Progenitor cell of endocrine pancreas (in vitro differentiated cells): ENCODE results near the gene ENTHD1. TPM values are rescaled to one million over a fixed set of nuclear protein-coding genes. Genes with fewer than 3 reads are reported as not detected.
"Not testable (repeated sequence)": the region's sequence is repeated elsewhere in the genome, so short reads cannot be mapped to it uniquely, and the experiment has no call there.

ENCODE experiments used
- DNase-seq: peaks from one replicate; pipeline ENCODE4 v3.0.0; 2021; ENCODE audit warnings: low spot score; ENCODE audit not compliant: unreplicated experiment
- H3K27ac Mint-ChIP-seq: 2 replicates; pipeline ENCODE4 v1.8.0; 2021; ENCODE audit warnings: mild to moderate bottlenecking, moderate library complexity, mixed read lengths
- H3K27me3 Mint-ChIP-seq: 2 replicates; pipeline ENCODE4 v1.8.0; 2021; ENCODE audit warnings: mixed read lengths
- H3K36me3 Mint-ChIP-seq: 2 replicates; pipeline ENCODE4 v1.8.0; 2022; ENCODE audit warnings: mixed read lengths; ENCODE audit not compliant: insufficient read depth
- H3K4me1 Mint-ChIP-seq: 2 replicates; pipeline ENCODE4 v1.8.0; 2021; ENCODE audit warnings: low read depth, mixed read lengths
- H3K4me3 Mint-ChIP-seq: 2 replicates; pipeline ENCODE4 v1.8.0; 2021; ENCODE audit warnings: low read depth, mild to moderate bottlenecking, moderate library complexity, mixed read lengths
- H3K9me3 Mint-ChIP-seq: 2 replicates; pipeline ENCODE4 v1.8.0; 2021; ENCODE audit warnings: low read depth, mixed read lengths
- CTCF ChIP-seq: fragments of 200-600 bp; sonication (generic); IDR thresholded peaks from one replicate; pipeline ENCODE4 v1.5.0; 2021; ENCODE audit warnings: antibody characterized with exemption, mild to moderate bottlenecking; ENCODE audit not compliant: unreplicated experiment
- total RNA-seq: library from RNA; stranded (reverse); gene quantifications from 2 replicates; pipeline ENCODE4 v1.2.1, GENCODE V29; 2021

The ENTHD1 gene
- total RNA-seq, 1 donor from 2014 or later, result not detected

GRCh38 chr22:39739338-39740027, 154.1 kb downstream of the ENTHD1 start:
- DNase-seq, result no peak
- peaks cover 29% of the 10 kb centered on the region for H3K27me3 Mint-ChIP-seq
- H3K36me3 Mint-ChIP-seq, result no peaks in the 10 kb centered on the region

GRCh38 chr22:39738746-39739145, 154.8 kb downstream of the ENTHD1 start:
- Mint-ChIP-seq H3K4me3 (no peak overlapping the region), H3K9me3 (peaks cover 3% of the 10 kb centered on the region), H3K27me3 (peaks cover 25% of the 10 kb centered on the region), H3K36me3 (no peaks in the 10 kb centered on the region), H3K27ac (no peak overlapping the region), H3K4me1 (no peaks in the 10 kb centered on the region)
- TF ChIP-seq CTCF, result no peak
- DNase-seq, result no peak

More at GRCh38 chr22:39739338-39740027, 154.1 kb downstream of the ENTHD1 start:
- peaks cover 3% of the 10 kb centered on the region for H3K9me3 Mint-ChIP-seq
- TF ChIP-seq CTCF, result no peak
- no peak overlapping the region for H3K4me3 Mint-ChIP-seq
- H3K4me1 Mint-ChIP-seq, result no peaks in the 10 kb centered on the region
- no peak overlapping the region for H3K27ac Mint-ChIP-seq

GRCh38 chr22:39735776-39736175, 157.8 kb downstream of the ENTHD1 start:
- H3K27me3 Mint-ChIP-seq, result peaks cover 17% of the 10 kb centered on the region

GRCh38 chr22:39734866-39735265, 158.7 kb downstream of the ENTHD1 start:
- no peaks in the 10 kb centered on the region for H3K4me1 Mint-ChIP-seq
- H3K27ac Mint-ChIP-seq, result no peak overlapping the region
- DNase-seq, result no peak
- peaks cover 3% of the 10 kb centered on the region for H3K9me3 Mint-ChIP-seq
- no peak overlapping the region for H3K4me3 Mint-ChIP-seq
- H3K27me3 Mint-ChIP-seq, result peaks cover 17% of the 10 kb centered on the region
- TF ChIP-seq CTCF, result no peak
- no peaks in the 10 kb centered on the region for H3K36me3 Mint-ChIP-seq

More at GRCh38 chr22:39735776-39736175, 157.8 kb downstream of the ENTHD1 start:
- Mint-ChIP-seq H3K36me3 (no peaks in the 10 kb centered on the region), H3K9me3 (peaks cover 3% of the 10 kb centered on the region), H3K4me3 (no peak overlapping the region), H3K27ac (no peak overlapping the region), H3K4me1 (no peaks in the 10 kb centered on the region)
- DNase-seq, result no peak
- no peak for TF ChIP-seq CTCF

GRCh38 chr22:39734046-39734445, 159.5 kb downstream of the ENTHD1 start:
- not testable (repeated sequence) for H3K9me3 Mint-ChIP-seq, DNase-seq, H3K27ac Mint-ChIP-seq, H3K36me3 Mint-ChIP-seq, H3K4me1 Mint-ChIP-seq, H3K4me3 Mint-ChIP-seq
- peaks cover 17% of the 10 kb centered on the region for H3K27me3 Mint-ChIP-seq

GRCh38 chr22:39733191-39733590, 160.4 kb downstream of the ENTHD1 start:
- DNase-seq, result no peak
- H3K4me3 Mint-ChIP-seq, result no peak overlapping the region
- TF ChIP-seq CTCF, result no peak
- H3K9me3 Mint-ChIP-seq, result no peaks in the 10 kb centered on the region
- no peaks in the 10 kb centered on the region for H3K4me1 Mint-ChIP-seq
- peaks cover 17% of the 10 kb centered on the region for H3K27me3 Mint-ChIP-seq
- H3K27ac Mint-ChIP-seq, result no peak overlapping the region
- no peaks in the 10 kb centered on the region for H3K36me3 Mint-ChIP-seq
